GM12872 (cell line): ENCODE results near the gene LTA4H.

Experiments used
- TF ChIP-seq, protein P1 (sequence below): IDR thresholded peaks from 3 replicates; pipeline ENCODE4 v1.5.1; 2011; ENCODE audit warnings: low read depth, mild to moderate bottlenecking, low read length, moderate library complexity; ENCODE audit not compliant: insufficient read depth

Gene LTA4H

DNA sequence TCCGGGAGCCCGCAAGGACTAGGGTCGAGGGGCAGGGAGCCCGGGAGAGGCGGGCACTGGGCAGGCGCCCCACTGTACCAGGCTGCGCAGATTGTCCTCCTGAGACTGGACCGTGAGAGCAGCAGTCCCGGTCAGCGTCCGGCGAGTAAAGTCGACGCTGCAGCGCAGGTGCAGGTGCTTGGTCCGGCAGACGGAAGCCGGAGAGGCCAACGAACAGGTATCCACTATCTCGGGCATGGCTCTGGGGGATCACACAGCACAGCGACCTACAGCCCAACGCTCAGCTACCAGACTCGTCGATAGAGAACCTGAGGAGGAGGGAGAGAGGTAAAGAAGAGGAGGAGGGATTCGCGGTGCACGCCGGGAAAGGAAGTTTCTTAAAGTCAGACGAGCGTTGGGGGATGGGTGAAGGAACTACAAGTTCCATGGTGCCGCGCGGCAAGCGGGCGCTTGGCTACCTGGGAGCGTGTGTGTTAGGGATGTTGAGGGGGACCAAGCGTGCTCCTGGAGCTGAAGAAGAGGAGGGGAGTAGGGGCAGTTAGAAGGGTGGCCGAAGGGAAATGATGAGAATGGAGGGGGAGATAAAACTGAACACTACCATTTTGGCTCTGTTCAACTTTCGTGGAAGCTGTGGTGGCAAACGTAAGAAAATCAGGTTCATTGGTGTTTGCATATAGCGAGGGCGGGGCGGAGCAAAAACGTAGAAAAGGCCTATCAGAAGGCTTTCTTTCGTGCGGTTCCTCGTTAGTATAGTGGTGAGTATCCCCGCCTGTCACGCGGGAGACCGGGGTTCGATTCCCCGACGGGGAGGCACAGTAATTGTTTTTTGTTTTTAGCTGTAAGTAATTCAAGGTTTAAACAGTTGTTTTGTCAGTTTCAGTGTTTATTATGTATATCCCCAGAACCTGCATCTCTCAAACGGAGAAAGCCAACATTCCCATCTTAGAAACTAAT lies at the start of gene LTA4H:
Gene LTA4H (minus strand): TSS at position 305 of the 954 bp plus-strand sequence. CDS start 68 bp downstream, at position 237.
- TF ChIP-seq, protein P1, sequence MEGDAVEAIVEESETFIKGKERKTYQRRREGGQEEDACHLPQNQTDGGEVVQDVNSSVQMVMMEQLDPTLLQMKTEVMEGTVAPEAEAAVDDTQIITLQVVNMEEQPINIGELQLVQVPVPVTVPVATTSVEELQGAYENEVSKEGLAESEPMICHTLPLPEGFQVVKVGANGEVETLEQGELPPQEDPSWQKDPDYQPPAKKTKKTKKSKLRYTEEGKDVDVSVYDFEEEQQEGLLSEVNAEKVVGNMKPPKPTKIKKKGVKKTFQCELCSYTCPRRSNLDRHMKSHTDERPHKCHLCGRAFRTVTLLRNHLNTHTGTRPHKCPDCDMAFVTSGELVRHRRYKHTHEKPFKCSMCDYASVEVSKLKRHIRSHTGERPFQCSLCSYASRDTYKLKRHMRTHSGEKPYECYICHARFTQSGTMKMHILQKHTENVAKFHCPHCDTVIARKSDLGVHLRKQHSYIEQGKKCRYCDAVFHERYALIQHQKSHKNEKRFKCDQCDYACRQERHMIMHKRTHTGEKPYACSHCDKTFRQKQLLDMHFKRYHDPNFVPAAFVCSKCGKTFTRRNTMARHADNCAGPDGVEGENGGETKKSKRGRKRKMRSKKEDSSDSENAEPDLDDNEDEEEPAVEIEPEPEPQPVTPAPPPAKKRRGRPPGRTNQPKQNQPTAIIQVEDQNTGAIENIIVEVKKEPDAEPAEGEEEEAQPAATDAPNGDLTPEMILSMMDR, result no peak

DNA sequence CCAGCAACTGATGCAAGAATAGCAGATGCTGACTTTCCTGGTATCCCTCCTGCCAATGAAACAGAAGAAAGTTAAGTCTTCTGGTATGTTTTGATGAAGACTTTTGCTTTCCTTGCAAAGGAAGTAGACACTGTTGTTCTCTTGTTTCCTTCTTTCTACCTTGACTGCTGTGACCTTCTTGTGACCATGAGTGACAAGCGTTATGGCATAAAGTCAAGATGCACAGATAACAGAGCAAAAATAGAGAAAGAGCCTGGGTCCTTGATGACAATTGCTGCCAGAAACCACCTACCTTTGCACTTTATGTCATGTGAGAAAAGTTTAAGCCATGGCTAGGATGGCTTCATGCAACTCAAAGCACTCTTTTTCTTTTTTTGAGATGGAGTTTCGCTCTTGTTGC lies 49.2 kb upstream of the LTA4H start:
- TF ChIP-seq, protein P1, result no peak

DNA sequence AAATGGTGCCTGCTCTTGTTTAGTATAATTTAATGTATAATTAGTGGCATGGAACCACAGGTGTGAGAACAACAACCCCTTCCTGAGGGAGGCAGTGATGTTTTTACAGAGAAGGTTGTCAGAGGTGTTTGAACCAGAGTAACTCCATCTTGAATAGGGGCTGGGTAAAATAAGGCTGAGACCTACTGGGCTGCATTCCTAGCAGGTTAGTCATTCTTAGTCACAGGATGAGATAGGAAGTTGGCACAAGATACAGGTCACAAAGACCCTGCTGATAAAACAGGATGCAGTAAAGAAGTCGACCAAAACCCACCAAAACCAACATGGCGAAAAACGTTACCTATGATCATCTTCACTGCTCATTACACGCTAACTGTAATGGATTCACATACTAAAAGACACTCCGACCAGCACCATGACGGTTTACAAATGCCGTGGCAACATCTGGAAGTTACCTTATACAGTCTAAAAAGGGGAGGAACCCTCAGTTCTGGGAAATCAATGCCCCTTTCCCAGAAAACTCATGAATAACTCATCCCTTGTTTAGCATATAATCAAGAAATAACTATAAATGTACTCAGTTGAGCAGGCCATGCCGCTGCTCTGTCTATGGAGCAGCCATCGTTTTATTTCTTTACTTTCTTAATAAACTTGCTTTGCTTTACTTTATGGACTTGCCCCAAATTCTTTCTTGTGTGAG lies 47.8 kb upstream of the LTA4H start:
- TF ChIP-seq, protein P1, result no peak

DNA sequence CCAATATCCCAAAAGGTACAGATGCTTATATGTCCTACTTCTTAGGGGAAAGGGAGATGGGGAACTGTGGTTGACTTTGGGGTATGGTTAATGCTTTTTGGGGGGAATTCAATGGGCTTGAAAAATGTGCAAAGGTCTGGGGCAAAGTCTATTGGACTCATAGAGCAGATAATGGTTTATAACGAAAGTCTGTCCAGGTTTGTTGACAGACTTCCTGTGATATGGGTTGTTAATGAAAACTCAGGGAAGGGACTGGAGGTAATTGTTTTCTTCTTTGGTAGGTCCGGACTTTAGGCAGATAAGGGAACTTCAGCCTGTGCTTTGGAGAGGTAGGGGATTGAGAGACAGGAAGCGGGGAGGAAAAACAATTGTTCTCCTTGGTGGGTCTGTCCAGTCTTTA lies 46.2 kb upstream of the LTA4H start:
- TF ChIP-seq, protein P1, result no peak

DNA sequence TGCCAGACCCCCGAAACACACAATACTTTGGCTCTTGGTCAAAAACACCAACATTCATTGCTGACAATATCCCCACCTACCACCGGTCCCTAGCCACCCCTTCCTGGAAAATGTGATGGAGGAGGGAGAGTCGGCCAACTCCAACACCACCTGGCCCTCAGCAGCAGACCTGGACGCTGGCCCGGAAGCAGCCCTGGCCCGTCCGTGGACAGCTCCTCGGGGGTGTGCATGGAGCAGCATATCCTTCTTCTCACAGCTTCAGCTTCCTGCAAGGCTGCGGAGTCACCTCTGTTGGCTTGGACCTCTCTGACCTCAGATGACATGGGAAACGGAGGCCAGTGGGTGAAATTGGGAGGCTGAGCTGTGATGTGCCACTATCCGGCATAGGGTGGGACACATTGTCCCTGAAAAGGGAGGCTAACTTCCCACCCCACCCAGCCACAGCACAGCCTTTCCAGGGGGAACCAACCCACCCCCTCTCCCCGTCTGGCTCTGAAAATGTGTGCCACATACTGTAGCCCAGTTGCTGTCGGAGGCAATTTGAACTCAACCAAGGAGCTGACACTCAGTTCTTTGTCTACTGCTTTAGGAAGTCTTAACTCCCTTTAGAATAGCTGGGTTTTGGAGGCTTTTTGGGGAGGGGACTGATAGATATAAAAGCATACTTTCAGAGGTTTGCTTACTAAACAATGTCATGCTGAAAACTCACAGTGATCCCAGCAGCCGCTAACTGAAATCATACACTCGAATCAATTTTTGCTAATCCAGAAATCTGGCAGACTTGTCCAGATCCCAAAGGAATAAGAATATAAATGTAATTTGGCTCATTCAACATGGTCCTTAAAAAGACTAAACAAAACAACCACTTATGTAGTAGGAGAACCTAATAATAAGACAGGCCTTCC lies 43.1 kb upstream of the LTA4H start:
- TF ChIP-seq, protein P1, result no peak

DNA sequence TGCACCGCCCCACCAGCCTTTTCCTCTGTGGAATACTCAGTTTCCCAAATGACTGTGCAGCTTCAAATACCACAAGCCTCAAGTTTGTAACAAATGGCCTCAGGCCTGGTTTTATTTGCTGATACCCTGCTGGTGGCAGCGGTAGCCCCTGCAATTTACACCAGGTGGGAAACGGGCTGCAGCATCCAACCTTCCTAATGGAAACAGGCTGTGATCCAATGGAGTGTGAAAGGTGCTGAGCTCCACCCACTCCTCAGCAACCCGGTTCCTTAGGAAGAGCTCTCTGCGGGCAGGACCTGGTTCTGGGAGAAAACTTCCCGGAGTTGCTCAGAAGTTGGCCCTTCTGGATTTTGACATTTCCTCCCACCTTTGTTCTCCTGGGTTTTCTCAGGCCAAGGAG lies 41.7 kb upstream of the LTA4H start:
- TF ChIP-seq, protein P1, result no peak
